Tibial nerve (tissue), 4 donors: ENCODE measurements around the gene CASP4. TPM values are rescaled to one million over a fixed set of nuclear protein-coding genes. Genes with fewer than 3 reads are reported as not detected.

Experiments used
- DNase-seq, 2 donors: peaks; one replicate each; pipeline ENCODE4 v3.0.0-alpha.2; 2019; ENCODE audit warnings: low spot score in 2 of 2
- H3K27ac ChIP-seq, 4 donors: fragments of 200-600 bp; sonication (generic) in 3 of 4; one replicate each; pipeline ENCODE4 v1.5.1; 2017 to 2019; ENCODE audit warnings: mild to moderate bottlenecking in 1 of 4
- H3K27me3 ChIP-seq, 2 donors: fragments of 200-600 bp; sonication (generic) in 1 of 2; one replicate each; pipeline versions ENCODE4 v1.5.1 to v1.6.0; 2017 to 2019
- H3K36me3 ChIP-seq, 3 donors: fragments of 200-600 bp; sonication (generic); one replicate each; pipeline ENCODE4 v1.5.1; 2018 to 2019
- H3K4me1 ChIP-seq, 4 donors: fragments of 200-600 bp; sonication (generic) in 3 of 4; one replicate each; pipeline ENCODE4 v1.5.1; 2017 to 2019
- H3K4me3 ChIP-seq, 4 donors: fragments of 200-600 bp; sonication (generic) in 3 of 4; one replicate each; pipeline ENCODE4 v1.5.1; 2017 to 2019; ENCODE audit warnings: mild to moderate bottlenecking in 1 of 4, moderate library complexity in 1 of 4
- H3K9me3 ChIP-seq, 4 donors: fragments of 200-600 bp; sonication (generic) in 3 of 4; one replicate each; pipeline ENCODE4 v1.5.1; 2017 to 2019
- EP300 ChIP-seq, 2 donors: sonication (generic); formaldehyde crosslinking; IDR thresholded peaks; one replicate each; pipeline ENCODE4 v1.6.1; 2017; ENCODE audit warnings: antibody characterized with exemption in 2 of 2, mild to moderate bottlenecking in 1 of 2
- POLR2A ChIP-seq, 2 donors: fragments of 450-650 bp; IDR thresholded peaks; one replicate each; pipeline ENCODE4 v1.6.1; 2017; ENCODE audit warnings: antibody characterized with exemption in 2 of 2, mild to moderate bottlenecking in 2 of 2, moderate library complexity in 2 of 2
- WGBS, 2 donors: methylation state at CpG; one replicate each; pipeline ENCODE4 v1.1.5; 2018; 5-methylcytosine and 5-hydroxymethylcytosine counted together
- total RNA-seq, 4 donors: library from RNA; depleted of rRNA; stranded (reverse); fragments of >200 nt; gene quantifications; one replicate each; pipeline ENCODE4 v1.1.0, GENCODE V29; 2016
- TF ChIP-seq, protein P1 (sequence below), 5 experiments: fragments of 200-600 bp in 3 of 5; fragments of 450-650 bp in 2 of 5; sonication (generic) in 3 of 5; IDR thresholded peaks; one replicate each; pipeline ENCODE4 v1.5.1; 2016 to 2019; ENCODE audit warnings: antibody characterized with exemption in 5 of 5, mild to moderate bottlenecking in 3 of 5, moderate library complexity in 2 of 5

The CASP4 gene
- total RNA-seq, 4 donors from 2014 or later, result 60.7 to 105 (median 85.4) TPM

DNA sequence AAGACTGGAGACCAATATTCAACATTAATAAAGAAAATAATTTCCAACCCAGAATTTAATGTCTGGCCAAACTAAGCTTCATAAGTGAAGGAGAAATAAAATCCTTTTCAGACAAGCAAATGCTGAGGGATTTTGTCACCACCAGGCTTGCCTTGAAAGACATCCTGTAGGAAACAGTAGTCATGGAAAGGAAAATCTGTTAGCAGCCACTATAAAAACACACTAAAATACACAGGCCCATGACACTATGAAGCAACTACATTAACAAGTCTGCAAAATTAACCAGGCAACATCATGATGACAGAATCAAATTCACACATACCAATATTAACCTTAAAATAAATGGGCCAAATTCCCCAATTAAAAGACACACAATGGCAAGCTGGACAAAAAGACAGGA, 2.4 kb upstream of the CASP4 start:
- DNase-seq, result no peak
- Histone ChIP-seq H3K9me3 (peaks cover 0 to 12% (median 0%) of the 10 kb centered on the region in 4 donors), H3K36me3 (no peaks in the 10 kb centered on the region), H3K4me3 (no peak overlapping the region), H3K27ac (no peak overlapping the region), H3K4me1 (peaks cover 0 to 16% (median 11%) of the 10 kb centered on the region in 4 donors), H3K27me3 (no peaks in the 10 kb centered on the region)
- TF ChIP-seq EP300 (IDR thresholded peaks at IDR 0.05) (no peak), POLR2A (IDR thresholded peaks at IDR 0.05) (no peak)
- TF ChIP-seq, protein P1, sequence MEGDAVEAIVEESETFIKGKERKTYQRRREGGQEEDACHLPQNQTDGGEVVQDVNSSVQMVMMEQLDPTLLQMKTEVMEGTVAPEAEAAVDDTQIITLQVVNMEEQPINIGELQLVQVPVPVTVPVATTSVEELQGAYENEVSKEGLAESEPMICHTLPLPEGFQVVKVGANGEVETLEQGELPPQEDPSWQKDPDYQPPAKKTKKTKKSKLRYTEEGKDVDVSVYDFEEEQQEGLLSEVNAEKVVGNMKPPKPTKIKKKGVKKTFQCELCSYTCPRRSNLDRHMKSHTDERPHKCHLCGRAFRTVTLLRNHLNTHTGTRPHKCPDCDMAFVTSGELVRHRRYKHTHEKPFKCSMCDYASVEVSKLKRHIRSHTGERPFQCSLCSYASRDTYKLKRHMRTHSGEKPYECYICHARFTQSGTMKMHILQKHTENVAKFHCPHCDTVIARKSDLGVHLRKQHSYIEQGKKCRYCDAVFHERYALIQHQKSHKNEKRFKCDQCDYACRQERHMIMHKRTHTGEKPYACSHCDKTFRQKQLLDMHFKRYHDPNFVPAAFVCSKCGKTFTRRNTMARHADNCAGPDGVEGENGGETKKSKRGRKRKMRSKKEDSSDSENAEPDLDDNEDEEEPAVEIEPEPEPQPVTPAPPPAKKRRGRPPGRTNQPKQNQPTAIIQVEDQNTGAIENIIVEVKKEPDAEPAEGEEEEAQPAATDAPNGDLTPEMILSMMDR (IDR thresholded peaks at IDR 0.05), result no peak

DNA sequence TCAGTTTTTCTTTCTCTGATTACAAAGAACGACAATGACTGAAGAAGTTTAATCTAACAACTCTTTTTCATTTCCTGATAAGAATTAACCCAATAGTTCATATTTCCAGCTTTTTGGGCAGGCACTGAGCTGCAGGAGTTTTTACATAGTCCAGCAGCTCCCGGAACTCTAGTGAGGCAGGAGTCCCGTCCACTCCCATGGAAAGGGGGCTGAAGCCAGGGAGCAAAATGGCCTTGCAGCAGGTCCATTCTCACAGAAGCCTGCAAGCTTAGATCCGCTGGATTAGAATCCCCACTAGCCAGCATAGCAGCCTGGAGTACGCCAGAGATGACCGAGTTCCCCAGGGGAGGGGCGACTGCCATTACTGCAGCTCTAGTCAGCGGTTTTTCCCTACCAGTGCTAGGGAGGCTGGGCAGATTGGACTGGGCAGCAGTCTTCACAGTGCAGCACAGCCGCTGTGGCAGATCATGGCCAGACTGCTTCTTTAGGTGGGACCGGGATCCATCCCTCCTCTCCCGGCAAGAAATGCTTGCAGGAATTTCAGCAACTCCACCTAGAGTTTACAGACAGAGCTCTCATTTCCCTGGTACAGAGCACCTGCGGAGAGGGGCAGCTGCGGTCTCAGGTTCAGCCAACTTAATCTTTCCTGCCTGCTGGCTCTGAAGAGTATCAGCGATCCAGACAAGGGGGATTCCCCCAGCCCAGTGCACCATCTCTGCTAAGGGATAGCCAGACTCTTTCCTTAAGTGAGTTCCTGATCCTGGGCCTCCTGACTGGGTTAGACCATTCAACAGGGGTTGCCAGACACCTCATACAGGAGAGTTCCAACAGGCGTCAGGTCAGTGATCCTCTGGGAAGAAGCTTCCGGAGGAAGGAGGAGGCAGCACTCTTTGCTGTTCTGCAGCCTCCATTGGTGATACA, 742 bp upstream of the CASP4 start:
- H3K4me1 ChIP-seq, result peaks cover 0 to 24% (median 12%) of the 10 kb centered on the region in 4 donors
- H3K9me3 ChIP-seq, result peaks cover 0 to 16% (median 0%) of the 10 kb centered on the region in 4 donors
- DNase-seq, result peak in 1 of 2 donors; percentile 7
- peak overlapping the region; percentile 77 to 91 (median 81) for H3K27ac ChIP-seq
- 59 to 65% methylated on average over 13 to 15 of the region's 16 CpGs for WGBS, 2 donors
- H3K27me3 ChIP-seq, result no peaks in the 10 kb centered on the region
- H3K4me3 ChIP-seq, result peak overlapping the region; percentile 36 to 61 (median 48)
- TF ChIP-seq POLR2A (IDR thresholded peaks at IDR 0.05) (no peak), EP300 (IDR thresholded peaks at IDR 0.05) (no peak)
- TF ChIP-seq, protein P1 (IDR thresholded peaks at IDR 0.05), result no peak
- H3K36me3 ChIP-seq, result peaks cover 0 to 5% (median 0%) of the 10 kb centered on the region in 3 donors

DNA sequence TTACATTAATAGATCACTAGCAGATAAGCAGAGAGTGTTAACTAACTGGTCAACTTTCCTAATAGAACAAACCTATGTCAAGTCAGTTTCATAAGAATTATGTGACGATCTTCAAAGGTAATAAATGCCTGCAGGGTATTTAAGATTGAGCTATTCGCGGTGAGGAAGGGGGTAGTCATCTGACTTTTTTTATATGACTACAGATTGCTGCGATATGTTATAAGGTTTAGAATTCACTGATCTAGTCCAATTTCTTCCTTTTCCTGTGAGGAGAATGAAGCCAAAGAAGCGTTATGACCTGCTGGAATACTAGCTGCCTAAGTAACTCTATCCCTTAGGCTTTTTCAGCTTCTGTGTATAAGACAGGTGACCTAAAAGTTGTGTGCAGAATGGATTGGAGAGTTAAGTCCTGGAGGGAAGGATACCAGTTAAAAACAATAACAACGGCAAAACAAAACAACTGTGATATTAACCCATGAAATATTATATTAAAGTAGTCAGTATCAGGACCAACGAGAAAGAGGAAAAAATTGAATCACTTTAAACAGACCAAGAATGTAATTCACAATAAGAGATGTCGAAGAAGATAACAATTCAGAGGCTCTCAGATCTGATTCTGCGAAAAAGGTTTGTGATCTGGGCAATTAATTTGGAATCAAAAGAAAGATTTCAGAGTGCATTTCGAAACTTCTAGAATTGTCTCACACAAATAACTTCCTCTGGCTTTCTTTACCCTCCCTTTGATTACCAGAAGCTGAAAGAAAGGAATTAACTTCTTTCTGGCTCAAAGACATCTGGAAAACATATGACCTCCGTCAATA, 630 bp downstream of the CASP4 start:
- Histone ChIP-seq H3K27me3 (no peaks in the 10 kb centered on the region), H3K36me3 (peaks cover 0 to 6% (median 0%) of the 10 kb centered on the region in 3 donors), H3K4me1 (peaks cover 0 to 36% (median 12%) of the 10 kb centered on the region in 4 donors), H3K27ac (peak overlapping the region; percentile 77 to 91 (median 81)), H3K4me3 (peak overlapping the region; percentile 36 to 61 (median 48)), H3K9me3 (peaks cover 0 to 11% (median 0%) of the 10 kb centered on the region in 4 donors)
- DNase-seq, result no peak
- 18 to 23% methylated on average over 11 of the region's 11 CpGs for WGBS, 2 donors
- TF ChIP-seq POLR2A (IDR thresholded peaks at IDR 0.05) (no peak), EP300 (IDR thresholded peaks at IDR 0.05) (no peak)
- TF ChIP-seq, protein P1 (IDR thresholded peaks at IDR 0.05), result no peak

DNA sequence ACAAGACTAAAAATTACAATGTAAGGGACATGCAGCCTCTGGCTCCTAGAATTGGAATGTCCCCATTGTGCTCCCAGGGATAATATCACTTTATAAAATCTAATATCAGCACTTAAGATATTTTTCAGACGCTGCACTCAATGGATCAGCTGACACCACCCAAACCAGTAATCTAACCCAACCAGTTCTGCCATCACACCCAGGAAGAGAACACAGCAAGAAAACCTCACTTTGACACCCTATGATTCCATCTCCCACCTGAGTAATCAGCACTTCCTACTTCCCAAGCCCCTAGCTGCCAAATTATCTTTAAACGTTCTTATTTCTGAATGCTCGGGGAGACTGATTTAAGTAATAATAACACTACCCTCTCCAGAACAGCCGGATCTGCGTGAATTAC, 2.6 kb downstream of the CASP4 start:
- peaks cover 0 to 7% (median 0%) of the 10 kb centered on the region in 4 donors for H3K9me3 ChIP-seq
- no peak for DNase-seq
- H3K36me3 ChIP-seq, result peaks cover 0 to 25% (median 0%) of the 10 kb centered on the region in 3 donors
- H3K27me3 ChIP-seq, result no peaks in the 10 kb centered on the region
- WGBS, 2 donors, result 92 to 93% methylated on average over 5 of the region's 5 CpGs
- no peak overlapping the region for H3K27ac ChIP-seq
- TF ChIP-seq POLR2A (IDR thresholded peaks at IDR 0.05), result no peak
- TF ChIP-seq EP300 (IDR thresholded peaks at IDR 0.05), result no peak
- TF ChIP-seq, protein P1 (IDR thresholded peaks at IDR 0.05), result no peak
- no peak overlapping the region for H3K4me3 ChIP-seq
- peaks cover 0 to 40% (median 12%) of the 10 kb centered on the region in 4 donors for H3K4me1 ChIP-seq
